ENCODE data around the gene HMCN1.

Gene HMCN1

GRCh38 chr1:185920602-185921001, 186.4 kb downstream of the HMCN1 start:
- DNase-seq, result no peak

DNA sequence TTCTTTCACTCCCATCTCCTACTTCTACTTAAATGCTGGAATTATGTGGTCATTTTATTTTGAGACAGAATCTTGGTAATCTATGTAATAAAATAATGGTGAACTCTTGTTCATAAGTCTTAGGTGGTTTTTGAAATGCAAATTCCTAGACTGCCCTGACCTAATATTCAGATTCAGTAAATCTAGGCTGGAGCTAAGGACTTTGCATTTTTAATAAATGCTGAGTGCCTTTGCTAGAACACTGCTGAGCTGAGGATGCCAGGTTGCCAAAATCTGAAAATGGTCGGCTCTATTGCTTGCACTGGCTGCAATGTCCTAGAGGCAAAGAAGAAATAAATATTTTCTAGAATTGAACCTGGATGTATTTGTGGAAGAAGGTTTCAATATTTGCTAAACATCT, 187.4 kb downstream of the HMCN1 start:
- DNase-seq, result no peak

- no peak for DNase-seq
Measured at GRCh38 chr1:185926588-185926987, 192.4 kb downstream of the HMCN1 start.

GRCh38 chr1:185929776-185930175, 195.6 kb downstream of the HMCN1 start:
- DNase-seq, result no peak

GRCh38 chr1:185931438-185931837, 197.2 kb downstream of the HMCN1 start:
- DNase-seq, result no peak

DNA sequence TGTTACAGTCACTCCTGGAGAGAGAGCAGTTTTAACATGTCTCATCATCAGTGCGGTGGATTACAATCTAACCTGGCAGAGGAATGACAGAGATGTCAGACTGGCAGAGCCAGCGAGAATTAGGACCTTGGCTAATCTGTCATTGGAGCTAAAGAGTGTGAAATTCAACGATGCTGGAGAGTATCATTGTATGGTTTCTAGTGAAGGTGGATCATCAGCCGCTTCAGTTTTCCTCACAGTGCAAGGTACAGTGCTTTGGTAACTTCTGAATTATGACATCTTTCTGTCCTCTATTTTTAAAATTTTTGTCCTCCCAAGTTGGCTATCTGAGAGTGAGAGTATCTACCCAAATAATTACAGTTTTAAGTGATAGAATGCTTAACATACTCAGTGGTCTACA, 199.4 kb downstream of the HMCN1 start:
- no peak for DNase-seq

DNA sequence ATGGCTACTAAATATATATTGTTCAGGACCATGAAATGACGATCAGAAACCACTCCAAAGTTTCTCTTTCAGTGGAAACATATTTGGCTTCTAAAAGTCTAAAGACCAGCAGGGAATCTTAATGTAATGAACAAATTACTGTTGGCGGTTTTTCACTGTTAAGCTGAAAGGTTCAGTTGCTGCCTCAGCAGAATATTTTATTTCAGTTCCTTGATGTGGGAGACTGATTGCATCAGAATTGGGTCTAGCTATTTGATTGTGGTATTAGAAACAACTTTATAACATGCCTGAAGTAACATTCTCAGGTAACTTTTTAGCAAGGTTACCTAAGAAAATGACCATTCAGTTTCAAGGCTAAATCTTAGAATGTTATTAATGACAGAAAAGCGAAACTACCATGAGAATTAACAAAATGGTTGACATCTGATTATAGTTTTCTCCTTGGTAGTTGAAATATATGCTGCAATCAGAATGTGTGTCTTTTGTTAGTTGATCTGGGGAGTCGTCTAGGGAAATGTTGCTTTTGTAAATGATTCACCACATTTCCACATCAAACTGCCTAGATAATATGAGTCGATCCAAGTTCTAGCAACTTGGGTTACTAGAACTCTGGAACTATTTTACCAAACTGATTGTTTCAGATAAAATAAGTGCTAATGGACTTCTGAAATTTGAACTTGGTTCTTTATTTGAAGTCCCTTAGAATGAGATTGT, 200.4 kb downstream of the HMCN1 start:
- DNase-seq, result no peak

DNA sequence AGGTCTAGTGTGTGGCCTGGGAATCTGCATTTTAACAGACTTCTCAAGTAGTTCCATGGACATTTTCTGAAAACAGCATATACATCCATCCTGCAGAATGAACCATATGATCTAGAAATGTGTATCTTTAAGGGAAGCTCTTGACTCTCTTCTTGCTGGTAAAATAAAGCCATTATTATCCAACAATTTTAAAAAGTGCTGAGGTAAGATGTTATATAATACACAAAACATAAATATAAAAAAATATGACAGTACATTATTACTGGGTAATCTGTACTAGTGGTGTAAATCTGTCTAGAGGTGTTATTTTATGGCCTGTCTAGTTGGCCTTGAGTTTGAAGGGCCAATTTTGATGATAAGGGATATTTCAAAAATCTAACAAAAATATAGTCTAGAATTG, 201.2 kb downstream of the HMCN1 start:
- DNase-seq, result no peak

DNA sequence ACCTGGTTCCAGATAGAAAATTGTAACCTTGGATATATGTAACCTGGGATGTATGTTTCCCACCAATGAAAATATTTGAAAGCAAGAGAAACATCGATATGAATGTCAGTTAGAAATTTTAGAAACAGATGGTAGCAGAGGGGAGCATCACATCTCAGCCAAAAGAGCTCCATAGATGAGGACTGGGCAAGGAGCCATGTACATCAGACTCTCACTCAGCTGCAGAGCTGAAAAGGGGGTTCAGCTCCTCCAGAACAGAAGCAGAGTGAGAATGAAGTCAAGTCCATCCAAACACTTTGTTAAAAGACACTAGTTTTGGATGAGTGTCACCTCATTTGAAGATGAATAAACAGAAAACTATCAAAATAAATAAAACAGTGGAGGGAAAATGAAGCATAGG, 202.4 kb downstream of the HMCN1 start:
- DNase-seq, result no peak

DNA sequence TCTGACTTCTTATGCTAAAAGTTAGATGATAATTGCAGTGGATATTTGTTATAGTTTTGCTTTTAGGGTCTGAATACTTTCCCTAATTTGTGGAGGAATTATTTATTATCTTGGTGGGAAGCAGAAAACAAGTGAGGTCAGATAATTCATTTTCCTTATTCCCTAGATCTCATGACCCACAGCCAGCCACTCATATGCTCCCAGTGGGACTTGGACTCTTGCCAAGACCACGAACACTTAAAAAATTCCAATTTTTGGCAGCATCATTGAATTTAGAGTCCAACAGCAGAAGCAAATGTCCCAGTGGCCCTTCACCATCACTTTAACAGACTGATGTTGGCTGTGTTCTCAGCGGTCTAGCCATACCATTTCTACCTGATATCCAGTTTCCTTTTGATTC, 204.2 kb downstream of the HMCN1 start:
- DNase-seq, result no peak

DNA sequence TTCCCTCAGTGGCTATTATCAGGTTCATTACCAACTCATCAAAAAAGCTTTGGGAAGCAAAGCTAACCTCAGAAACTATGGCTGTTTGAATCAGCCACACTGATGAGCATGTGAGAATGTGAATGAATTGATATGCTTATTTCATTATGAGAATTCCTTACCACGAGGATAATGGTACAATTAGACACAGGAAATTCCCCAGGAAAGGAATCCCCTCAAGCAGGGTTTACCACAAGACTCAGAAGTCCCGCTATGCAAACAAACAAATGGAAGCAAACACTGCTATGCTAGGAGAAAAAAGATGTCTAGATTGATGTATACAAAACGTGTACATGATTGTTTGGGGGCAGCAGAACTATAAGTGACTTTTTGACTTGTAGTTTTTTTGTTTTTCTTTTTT, 205.0 kb downstream of the HMCN1 start:
- no peak for DNase-seq

GRCh38 chr1:185942961-185943360, 208.8 kb downstream of the HMCN1 start:
- no peak for DNase-seq

DNA sequence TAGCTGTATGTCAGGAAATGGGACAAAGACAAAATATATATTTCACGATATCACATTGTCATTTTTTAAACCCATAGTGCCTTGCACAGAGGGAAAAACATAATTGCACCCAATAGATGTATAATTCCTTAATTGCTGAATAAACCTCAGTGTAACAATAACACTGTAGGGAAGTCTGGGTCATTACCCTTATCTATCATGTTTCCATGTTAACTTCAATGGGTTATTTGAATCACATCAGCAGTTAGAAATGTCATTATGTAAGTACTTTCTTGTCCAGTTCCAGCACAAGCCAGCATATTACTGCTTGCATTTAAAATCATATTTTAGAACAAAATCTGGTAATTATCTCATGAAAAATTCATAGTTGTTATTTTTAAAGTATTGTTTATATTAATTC, 222.7 kb downstream of the HMCN1 start:
- DNase-seq, result no peak

DNA sequence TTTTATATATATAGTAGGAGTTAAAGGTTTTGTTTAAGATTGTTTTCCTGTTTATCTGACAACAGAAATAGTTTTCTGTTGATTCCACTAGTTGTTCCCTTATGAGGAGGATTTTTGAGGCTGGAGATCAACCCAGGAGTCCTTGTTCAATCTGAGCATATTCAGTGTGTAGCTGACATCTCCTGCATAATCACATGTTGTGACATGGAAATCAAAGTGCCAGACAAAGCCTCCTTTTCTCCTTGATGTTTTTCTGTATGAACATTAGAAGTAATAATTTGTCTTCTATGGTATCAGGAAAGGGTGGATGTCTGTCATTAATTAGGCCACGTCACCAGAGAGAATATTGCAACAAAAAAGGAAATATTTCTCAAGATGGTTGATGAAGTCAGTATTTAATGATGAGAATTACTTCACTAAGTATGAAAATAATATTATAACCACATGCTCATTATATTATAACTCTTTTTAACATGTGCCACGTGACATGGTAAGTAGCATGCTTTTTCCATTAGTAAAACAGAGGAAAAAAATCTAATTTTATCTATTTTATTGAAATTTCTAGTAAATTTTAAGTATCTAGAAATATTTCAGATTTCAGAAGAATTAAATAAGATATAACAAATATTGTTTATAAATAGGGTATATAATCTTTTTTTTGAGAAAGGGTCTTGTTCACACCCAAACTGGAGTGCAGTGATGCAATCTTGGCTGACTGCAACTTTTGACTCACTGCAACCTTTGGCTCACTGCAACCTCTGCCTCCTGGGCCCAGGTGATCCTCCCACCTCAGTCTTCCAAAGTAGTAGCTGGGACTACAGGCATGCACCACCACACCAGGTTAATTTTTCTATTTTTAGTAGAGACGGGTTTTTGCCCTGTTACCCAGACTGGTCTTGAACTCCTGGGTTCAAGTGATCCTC, 223.5 kb downstream of the HMCN1 start:
- DNase-seq, result no peak

GRCh38 chr1:185960422-185961321, 226.5 kb downstream of the HMCN1 start:
- no peak for DNase-seq

- no peak for DNase-seq
Measured at GRCh38 chr1:185961664-185962063, 227.5 kb downstream of the HMCN1 start.

- no peak for DNase-seq
Measured at GRCh38 chr1:185964946-185965345, 230.8 kb downstream of the HMCN1 start.

DNA sequence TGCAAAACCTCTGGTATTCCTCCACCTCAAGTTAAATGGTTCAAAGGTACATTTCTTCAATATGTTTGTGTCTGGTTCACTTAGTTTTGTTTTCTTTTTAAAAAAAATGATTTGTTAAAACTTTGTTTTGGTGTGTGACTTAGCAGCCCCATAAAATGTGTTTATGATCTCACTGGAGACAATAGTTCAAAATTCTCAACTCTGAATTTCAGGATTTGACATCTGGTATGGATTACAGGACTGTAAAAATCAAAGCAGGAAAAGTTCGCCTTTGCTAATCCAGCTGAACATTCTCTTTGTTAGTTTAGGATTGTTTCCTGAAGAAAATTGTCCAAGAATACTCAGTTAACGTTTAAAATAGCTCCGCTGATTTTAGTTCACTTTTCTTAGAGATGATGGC, 231.7 kb downstream of the HMCN1 start:
- DNase-seq, result no peak

DNA sequence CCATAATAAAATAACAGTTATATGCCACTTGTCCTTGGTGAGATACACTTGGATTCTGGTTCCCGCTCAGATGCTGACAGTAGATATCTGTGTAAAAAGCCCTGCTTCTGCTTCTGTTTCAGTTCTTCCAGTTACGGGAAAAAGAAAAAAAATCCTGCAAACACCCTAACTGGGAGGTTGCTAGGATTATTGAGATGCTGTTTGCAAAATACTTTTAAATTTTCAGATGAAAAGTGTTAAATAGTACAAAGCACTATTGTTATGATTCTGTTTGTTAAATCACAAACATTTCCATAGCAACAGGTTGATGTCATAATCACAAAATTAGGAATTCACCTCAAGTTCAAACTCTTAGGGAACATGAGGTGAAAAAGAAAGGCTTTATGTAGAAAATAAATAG, 232.3 kb downstream of the HMCN1 start:
- DNase-seq, result no peak

GRCh38 chr1:185969028-185969427, 234.8 kb downstream of the HMCN1 start:
- DNase-seq, result no peak

- DNase-seq, result no peak
Measured at GRCh38 chr1:185969524-185969991, 235.4 kb downstream of the HMCN1 start.

GRCh38 chr1:185971688-185972087, 237.5 kb downstream of the HMCN1 start:
- DNase-seq, result no peak
